H1 (cell line): Measurements from ENCODE around the gene CCDC110. TPM values are rescaled to one million over a fixed set of nuclear protein-coding genes. Genes with fewer than 3 reads are reported as not detected.

Experiments used
- EP300 ChIP-seq, 2 experiments: IDR thresholded peaks; 1 replicate in 1 of 2; 2 replicates in 1 of 2; pipeline ENCODE4 v1.6.1; 2011 to 2012; ENCODE audit warnings: low read depth in 2 of 2, low read length in 2 of 2, mild to moderate bottlenecking in 2 of 2, borderline replicate concordance in 1 of 2, inconsistent platforms in 1 of 2, moderate library complexity in 1 of 2
- JUN ChIP-seq: IDR thresholded peaks from 2 replicates; pipeline ENCODE4 v1.6.1; 2011; ENCODE audit warnings: low read depth, mild to moderate bottlenecking, improper control_type of control experiment, low read length
- NANOG ChIP-seq: IDR thresholded peaks from 2 replicates; pipeline ENCODE4 v1.6.1; 2011; ENCODE audit warnings: low read length, low read depth, mild to moderate bottlenecking, inconsistent platforms; ENCODE audit not compliant: insufficient read depth, poor library complexity, severe bottlenecking
- RFX5 ChIP-seq: IDR thresholded peaks from 2 replicates; pipeline ENCODE4 v1.6.1; 2011; ENCODE audit warnings: low read depth, low read length, improper control_type of control experiment, borderline replicate concordance
- SIX5 ChIP-seq: IDR thresholded peaks from 2 replicates; pipeline ENCODE4 v1.6.1; 2011; ENCODE audit warnings: mild to moderate bottlenecking, low read depth, low read length
- SUZ12 ChIP-seq: fragments of 200-600 bp; sonication (generic); IDR thresholded peaks from 2 replicates; pipeline ENCODE4 v1.6.1; 2012; ENCODE audit warnings: mild to moderate bottlenecking, inconsistent platforms, low read length, moderate library complexity, mixed read lengths
- TEAD4 ChIP-seq: IDR thresholded peaks from 2 replicates; pipeline ENCODE4 v1.6.1; 2012; ENCODE audit warnings: low read depth, low read length, inconsistent platforms, mixed read lengths
- polyA plus RNA-seq, 7 experiments: library from polyadenylated mRNA; depleted of rRNA in 3 of 7; stranded (reverse) in 5 of 7; unstranded in 2 of 7; fragments of >200 nt in 5 of 7; fragments of 200-250 nt in 2 of 7; gene quantifications; 1 replicate in 5 of 7; 2 replicates in 1 of 7; 4 replicates in 1 of 7; pipeline versions ENCODE4 v1.2.1 to v1.2.3, GENCODE V29; 2011 to 2013; ENCODE audit warnings: missing spikeins in 2 of 7, mixed read lengths in 2 of 7
- total RNA-seq: library from RNA; stranded (reverse); fragmentation: NEBNext Ultra II Directional; extraction: Animal tissue kit (Norgen Biotek cat#: 25700); gene quantifications from 2 replicates; pipeline ENCODE4 v1.2.1, GENCODE V29; 2021
- TF ChIP-seq, protein P1 (sequence below): IDR thresholded peaks from 2 replicates; pipeline ENCODE4 v1.6.1; 2012; ENCODE audit warnings: low read length, inconsistent platforms
- TF ChIP-seq, protein P2 (sequence below): IDR thresholded peaks from 2 replicates; pipeline ENCODE4 v1.6.1; 2011; ENCODE audit warnings: low read depth, mild to moderate bottlenecking, low read length; ENCODE audit not compliant: insufficient read depth

The CCDC110 gene
- total and polyA plus RNA-seq, 2 of the 8 experiments (the other 6 are each of a cell fraction or from before 2014, with no cell fraction given): 0.33 to 3.1 TPM

DNA sequence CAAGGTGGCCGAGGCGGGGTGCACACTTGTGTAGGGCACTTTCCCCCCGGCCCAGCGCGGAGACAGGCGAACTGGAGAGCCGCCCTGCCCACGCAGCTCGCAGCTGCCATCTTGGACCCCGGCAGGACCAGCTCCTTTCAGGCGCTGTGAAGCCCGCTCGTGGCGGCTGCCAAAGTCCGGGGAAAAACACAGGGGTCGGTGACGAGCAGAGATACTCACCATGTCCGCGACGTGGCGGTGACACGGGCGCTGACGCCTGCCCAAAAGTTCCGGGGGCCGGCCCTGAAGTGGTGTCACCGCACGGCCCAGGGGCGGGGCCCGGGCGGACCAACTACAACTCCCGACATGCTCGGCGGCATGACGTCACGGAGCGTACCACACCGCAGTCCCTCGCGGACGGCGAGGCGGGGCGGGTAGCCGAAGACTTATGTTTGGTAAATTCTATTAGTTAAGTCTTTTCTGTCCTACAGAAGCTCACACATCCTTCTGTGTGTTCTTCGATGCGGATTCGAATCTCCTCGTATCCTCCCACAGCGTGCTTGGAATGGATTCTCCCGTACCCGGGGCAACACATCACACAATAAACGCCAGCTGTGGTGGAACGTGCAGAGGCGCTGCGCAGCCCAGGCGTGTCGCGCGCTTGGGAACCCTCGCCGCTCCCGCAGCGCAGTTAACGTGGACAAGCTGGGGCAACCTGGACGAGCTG is 45.7 kb downstream of the CCDC110 start, which contains the start of gene UFSP2 (continued):
- TF ChIP-seq, protein P1, sequence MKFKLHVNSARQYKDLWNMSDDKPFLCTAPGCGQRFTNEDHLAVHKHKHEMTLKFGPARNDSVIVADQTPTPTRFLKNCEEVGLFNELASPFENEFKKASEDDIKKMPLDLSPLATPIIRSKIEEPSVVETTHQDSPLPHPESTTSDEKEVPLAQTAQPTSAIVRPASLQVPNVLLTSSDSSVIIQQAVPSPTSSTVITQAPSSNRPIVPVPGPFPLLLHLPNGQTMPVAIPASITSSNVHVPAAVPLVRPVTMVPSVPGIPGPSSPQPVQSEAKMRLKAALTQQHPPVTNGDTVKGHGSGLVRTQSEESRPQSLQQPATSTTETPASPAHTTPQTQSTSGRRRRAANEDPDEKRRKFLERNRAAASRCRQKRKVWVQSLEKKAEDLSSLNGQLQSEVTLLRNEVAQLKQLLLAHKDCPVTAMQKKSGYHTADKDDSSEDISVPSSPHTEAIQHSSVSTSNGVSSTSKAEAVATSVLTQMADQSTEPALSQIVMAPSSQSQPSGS: peak; percentile 88
- peak; percentile 98 for TF ChIP-seq SIX5
- no peak for TF ChIP-seq NANOG
- TF ChIP-seq, protein P2, sequence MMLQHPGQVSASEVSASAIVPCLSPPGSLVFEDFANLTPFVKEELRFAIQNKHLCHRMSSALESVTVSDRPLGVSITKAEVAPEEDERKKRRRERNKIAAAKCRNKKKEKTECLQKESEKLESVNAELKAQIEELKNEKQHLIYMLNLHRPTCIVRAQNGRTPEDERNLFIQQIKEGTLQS: no peak
- TF ChIP-seq TEAD4: no peak
- no peak for TF ChIP-seq SUZ12
- TF ChIP-seq EP300 (IDR thresholded peaks at IDR 0.05; ENCODE audit: borderline replicate concordance in 1 of 2, low read depth in 2 of 2, low read length in 2 of 2): peak in 1 of 2 experiments; percentile 99; a peak in 2 of 3 replicates
- no peak for TF ChIP-seq RFX5
- TF ChIP-seq JUN: peak; percentile 10; the same call in 1 of the 2 replicates
